ENCODE measurements around the gene PRKCE. TPM values are rescaled to one million over a fixed set of nuclear protein-coding genes. Genes with fewer than 3 reads are reported as not detected.

The PRKCE gene
- total RNA-seq, 1 experiment from 2014 or later, result 1.3 TPM

GRCh38 chr2:45892757-45893156 is 241.3 kb downstream of the PRKCE start:
- Histone ChIP-seq H2BK5ac (ENCODE audit: insufficient read length, low read length) (no peak overlapping the region), H3K14ac (ENCODE audit: insufficient read depth, low read length) (no peak overlapping the region), H2BK12ac (ENCODE audit: insufficient read length, low read depth, low read length) (no peak overlapping the region), H3K79me1 (ENCODE audit: insufficient read depth, low read depth, low read length, poor library complexity, severe bottlenecking) (no peaks in the 10 kb centered on the region), H3K23ac (ENCODE audit: insufficient read length, low read depth, low read length) (no peak overlapping the region), H4K20me1 (ENCODE audit: control insufficient read depth, insufficient read depth, insufficient read length) (no peaks in the 10 kb centered on the region), H3K4me2 (ENCODE audit: insufficient read depth, insufficient read length, low read length) (no peak overlapping the region), H4K91ac (ENCODE audit: insufficient read length, low read depth, low read length) (no peak overlapping the region), H2BK120ac (ENCODE audit: low read depth, low read length, poor library complexity, severe bottlenecking) (no peak overlapping the region), H3K56ac (ENCODE audit: insufficient read length, low read depth, low read length) (no peak overlapping the region), H2AK5ac (ENCODE audit: insufficient read length, low read length) (no peak overlapping the region), H2AFZ (ENCODE audit: low read length) (no peak overlapping the region), H3K79me2 (ENCODE audit: insufficient read depth, low read length) (no peaks in the 10 kb centered on the region), H3K27ac (ENCODE audit: insufficient read length, low read depth, low read length) (no peak overlapping the region), H3K18ac (ENCODE audit: insufficient read length, low read depth, low read length) (no peak overlapping the region), H3K4ac (ENCODE audit: low read depth, low read length) (no peak overlapping the region), H4K8ac (replicated peaks; ENCODE audit: insufficient read length, low read depth, low read length) (no peak overlapping the region), H3K9me3 (ENCODE audit: control insufficient read depth, low read depth, low read length) (no peaks in the 10 kb centered on the region), H2BK15ac (ENCODE audit: low read depth, low read length) (no peak overlapping the region), H2BK20ac (ENCODE audit: low read depth, low read length, poor library complexity, severe bottlenecking) (no peak overlapping the region), H3K9ac (ENCODE audit: extremely low read depth, insufficient read length, low read length) (no peak overlapping the region), H4K5ac (ENCODE audit: insufficient read length, low read depth, low read length) (no peak overlapping the region), H3K23me2 (ENCODE audit: insufficient read length, low read depth, low read length, poor library complexity, severe bottlenecking) (no peaks in the 10 kb centered on the region), H3K27me3 (ENCODE audit: insufficient read depth, low read length) (no peaks in the 10 kb centered on the region), H3T11ph (ENCODE audit: low read length) (no peak overlapping the region), H3K4me1 (ENCODE audit: insufficient read depth, low read length) (no peaks in the 10 kb centered on the region)
- Mint-ChIP-seq H3K36me3 (ENCODE audit: insufficient read depth in 1 of 3, low read depth in 3 of 3) (no peaks in the 10 kb centered on the region), H3K4me3 (no peak overlapping the region), H3K27ac (no peak overlapping the region), H3K27me3 (ENCODE audit: low read depth) (peaks cover 3% of the 10 kb centered on the region), H3K4me1 (peaks cover 5 to 7% of the 10 kb centered on the region in 2 experiments; a peak in 2 of 4 replicates), H3K9me3 (no peaks in the 10 kb centered on the region)
- no CpG with 5 or more reads among the region's 7 CpGs for WGBS (ENCODE audit: extremely low coverage, insufficient read length, low lambda C conversion rate)
- DNase-seq, result no peak
- TF ChIP-seq, protein P1, sequence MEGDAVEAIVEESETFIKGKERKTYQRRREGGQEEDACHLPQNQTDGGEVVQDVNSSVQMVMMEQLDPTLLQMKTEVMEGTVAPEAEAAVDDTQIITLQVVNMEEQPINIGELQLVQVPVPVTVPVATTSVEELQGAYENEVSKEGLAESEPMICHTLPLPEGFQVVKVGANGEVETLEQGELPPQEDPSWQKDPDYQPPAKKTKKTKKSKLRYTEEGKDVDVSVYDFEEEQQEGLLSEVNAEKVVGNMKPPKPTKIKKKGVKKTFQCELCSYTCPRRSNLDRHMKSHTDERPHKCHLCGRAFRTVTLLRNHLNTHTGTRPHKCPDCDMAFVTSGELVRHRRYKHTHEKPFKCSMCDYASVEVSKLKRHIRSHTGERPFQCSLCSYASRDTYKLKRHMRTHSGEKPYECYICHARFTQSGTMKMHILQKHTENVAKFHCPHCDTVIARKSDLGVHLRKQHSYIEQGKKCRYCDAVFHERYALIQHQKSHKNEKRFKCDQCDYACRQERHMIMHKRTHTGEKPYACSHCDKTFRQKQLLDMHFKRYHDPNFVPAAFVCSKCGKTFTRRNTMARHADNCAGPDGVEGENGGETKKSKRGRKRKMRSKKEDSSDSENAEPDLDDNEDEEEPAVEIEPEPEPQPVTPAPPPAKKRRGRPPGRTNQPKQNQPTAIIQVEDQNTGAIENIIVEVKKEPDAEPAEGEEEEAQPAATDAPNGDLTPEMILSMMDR (conservative IDR thresholded peaks at IDR 0.05), result no peak
